Ovary (tissue), 9 donors: ENCODE data around the gene MCEMP1. TPM values are rescaled to one million over a fixed set of nuclear protein-coding genes. Genes with fewer than 3 reads are reported as not detected.

Experiments used
- DNase-seq, 5 donors: peaks; one replicate each; pipeline ENCODE4 v3.0.0-alpha.2; 2019 to 2020
- H3K27ac ChIP-seq, 2 donors: fragments of 200-600 bp; one replicate each; pipeline versions ENCODE4 v1.5.1 to v1.8.0; 2019 to 2022
- H3K27me3 ChIP-seq: fragments of 200-600 bp; one replicate; pipeline ENCODE4 v1.8.0; 2022
- H3K36me3 ChIP-seq: fragments of 200-600 bp; sonication (generic); one replicate; pipeline ENCODE4 v1.5.1; 2019
- H3K4me1 ChIP-seq: one replicate; pipeline ENCODE4 v1.8.1; 2013; ENCODE audit warnings: mild to moderate bottlenecking, moderate library complexity; ENCODE audit not compliant: insufficient read depth
- H3K4me3 ChIP-seq: fragments of 200-600 bp; sonication (generic); one replicate; pipeline ENCODE4 v1.5.1; 2017
- H3K9me3 ChIP-seq, 2 donors: fragments of 200-600 bp in 1 of 2; sonication (generic) in 1 of 2; one replicate each; pipeline versions ENCODE4 v1.5.1 to v1.8.1; 2013 to 2019; ENCODE audit warnings: mild to moderate bottlenecking in 1 of 2, moderate library complexity in 1 of 2
- EP300 ChIP-seq: sonication (generic); formaldehyde crosslinking; IDR thresholded peaks from one replicate; pipeline ENCODE4 v1.6.1; 2017; ENCODE audit warnings: antibody characterized with exemption
- POLR2A ChIP-seq: fragments of 450-650 bp; IDR thresholded peaks from one replicate; pipeline ENCODE4 v1.6.1; 2017; ENCODE audit warnings: antibody characterized with exemption, mild to moderate bottlenecking, moderate library complexity
- WGBS, 3 donors: extraction: QIAGEN DNeasy Blood & Tissue Kit in 1 of 3; methylation state at CpG; one replicate each; pipeline versions ENCODE4 v1.1.5 to v1.1.7; 2013 to 2017; 5-methylcytosine and 5-hydroxymethylcytosine counted together
- intact Hi-C, 4 donors: fragments of 100-400 bp; cut with DNase I; formaldehyde crosslinking; loops; one replicate each; pipeline versions ENCODE4 v1.11.0 to v1.15.1; 2022 to 2023
- polyA plus RNA-seq, 2 donors: library from polyadenylated mRNA; stranded (reverse); fragments of 200-250 nt in 1 of 2; fragments of 350-450 nt in 1 of 2; fragmentation: Illumina TruSeq in 1 of 2; extraction: RNeasy Lipid Tissue Mini Kit (QIAGEN cat#74804) in 1 of 2; gene quantifications; one replicate each; pipeline ENCODE4 v1.2.3, GENCODE V29; 2013 to 2014
- total RNA-seq, 7 donors: library from RNA; depleted of rRNA in 2 of 7; stranded (reverse); fragments of >200 nt in 2 of 7; fragmentation: NEBNext Ultra II Directional in 3 of 7; extraction: Animal tissue kit (Norgen Biotek cat#: 25700) in 3 of 7; gene quantifications; one replicate each; pipeline versions ENCODE4 v1.1.0 to v1.2.4, GENCODE V29; 2016 to 2023
- TF ChIP-seq, protein P1 (sequence below), 3 donors: fragments of 450-650 bp in 2 of 3; fragments of 200-600 bp in 1 of 3; IDR thresholded peaks; one replicate each; pipeline versions ENCODE4 v1.5.1 to v1.8.0; 2016 to 2022; ENCODE audit warnings: antibody characterized with exemption in 3 of 3, mild to moderate bottlenecking in 1 of 3
- donor health status: DM: no; HTN: no; CAD: no; lungs with moderate emphysema.
- donor health status: DM: no; HTN: no; CAD: no.
- donor health status: Bipolar disorder and iron deficiency.
- donor health status: DM: yes; HTN: yes; CAD: no.
- donor health status: DM: no; HTN: no; CAD: no.
- donor health status: DM: yes; HTN: yes; CAD: no.

The MCEMP1 gene
- total and polyA plus RNA-seq, 9 donors = 0.06 to 0.83 (median 0.25) TPM; not detected in 5

DNA sequence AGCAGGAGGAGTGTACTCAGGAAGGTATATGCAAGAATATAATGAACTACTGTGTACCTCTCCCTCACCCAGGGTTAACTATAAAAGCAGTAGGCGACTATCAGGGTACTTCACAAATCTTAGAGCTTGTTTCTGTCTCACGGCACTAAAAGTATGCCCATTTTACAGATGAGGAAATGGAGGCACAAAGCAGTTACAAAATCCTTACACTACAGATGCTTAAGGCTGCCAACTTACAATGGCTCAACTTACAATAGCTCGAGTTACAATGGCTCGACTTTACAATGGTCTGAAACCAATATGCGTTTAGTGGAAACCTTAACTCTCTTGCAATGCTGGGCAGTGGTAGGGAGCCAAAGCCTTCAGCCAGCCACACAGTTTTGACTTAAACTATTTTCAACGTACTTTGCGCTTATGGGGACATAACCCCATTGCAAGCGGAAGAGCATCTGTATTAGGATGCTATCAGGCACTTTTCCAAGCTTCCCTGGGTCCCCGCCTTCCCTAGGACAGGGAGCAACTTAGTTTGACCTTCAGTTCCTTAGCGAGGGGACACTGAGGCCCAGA, 20.9 kb downstream of the MCEMP1 start:
- H3K4me3 ChIP-seq = no peak overlapping the region
- no peaks in the 10 kb centered on the region for H3K36me3 ChIP-seq
- no peak overlapping the region for H3K27ac ChIP-seq
- no peak for DNase-seq
- H3K9me3 ChIP-seq = no peaks in the 10 kb centered on the region
- no peaks in the 10 kb centered on the region for H3K4me1 ChIP-seq
- no peak for TF ChIP-seq POLR2A
- TF ChIP-seq, protein P1, sequence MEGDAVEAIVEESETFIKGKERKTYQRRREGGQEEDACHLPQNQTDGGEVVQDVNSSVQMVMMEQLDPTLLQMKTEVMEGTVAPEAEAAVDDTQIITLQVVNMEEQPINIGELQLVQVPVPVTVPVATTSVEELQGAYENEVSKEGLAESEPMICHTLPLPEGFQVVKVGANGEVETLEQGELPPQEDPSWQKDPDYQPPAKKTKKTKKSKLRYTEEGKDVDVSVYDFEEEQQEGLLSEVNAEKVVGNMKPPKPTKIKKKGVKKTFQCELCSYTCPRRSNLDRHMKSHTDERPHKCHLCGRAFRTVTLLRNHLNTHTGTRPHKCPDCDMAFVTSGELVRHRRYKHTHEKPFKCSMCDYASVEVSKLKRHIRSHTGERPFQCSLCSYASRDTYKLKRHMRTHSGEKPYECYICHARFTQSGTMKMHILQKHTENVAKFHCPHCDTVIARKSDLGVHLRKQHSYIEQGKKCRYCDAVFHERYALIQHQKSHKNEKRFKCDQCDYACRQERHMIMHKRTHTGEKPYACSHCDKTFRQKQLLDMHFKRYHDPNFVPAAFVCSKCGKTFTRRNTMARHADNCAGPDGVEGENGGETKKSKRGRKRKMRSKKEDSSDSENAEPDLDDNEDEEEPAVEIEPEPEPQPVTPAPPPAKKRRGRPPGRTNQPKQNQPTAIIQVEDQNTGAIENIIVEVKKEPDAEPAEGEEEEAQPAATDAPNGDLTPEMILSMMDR (IDR thresholded peaks at IDR 0.05) = no peak
- no peak for TF ChIP-seq EP300
- no peaks in the 10 kb centered on the region for H3K27me3 ChIP-seq
- 62 to 74% (median 63%) methylated on average over 10 of the region's 10 CpGs for WGBS, 3 donors
- intact Hi-C loops = no loop called here

DNA sequence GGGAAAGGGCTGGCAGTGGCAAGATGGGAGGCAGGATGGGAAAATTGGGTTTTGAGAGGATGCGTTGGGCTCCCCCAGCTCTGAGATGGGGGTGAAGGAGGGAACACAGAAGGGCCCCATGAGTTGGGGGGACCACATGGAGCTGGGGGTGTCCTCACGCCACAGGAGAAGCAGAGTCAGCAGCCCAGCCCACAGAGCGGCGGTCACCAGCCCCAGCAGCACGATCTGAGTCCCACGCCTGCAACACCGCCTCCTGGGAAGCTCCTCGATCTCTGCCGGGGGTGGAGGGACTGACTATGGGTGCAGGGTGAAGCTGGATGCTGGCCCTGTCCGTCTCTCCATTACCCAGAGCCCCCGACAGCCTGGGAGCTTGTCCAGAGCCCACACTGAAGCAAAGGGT, 21.7 kb downstream of the MCEMP1 start:
- TF ChIP-seq EP300 = no peak
- no peak for TF ChIP-seq POLR2A
- TF ChIP-seq, protein P1 (IDR thresholded peaks at IDR 0.05) = no peak
- H3K27me3 ChIP-seq = no peaks in the 10 kb centered on the region
- DNase-seq = no peak
- H3K27ac ChIP-seq = no peak overlapping the region
- 18 to 27% (median 19%) methylated on average over 11 of the region's 11 CpGs for WGBS, 3 donors
- intact Hi-C loops = no loop called here
- no peak overlapping the region for H3K4me3 ChIP-seq
- no peaks in the 10 kb centered on the region for H3K9me3 ChIP-seq
- no peaks in the 10 kb centered on the region for H3K36me3 ChIP-seq
- H3K4me1 ChIP-seq = no peaks in the 10 kb centered on the region

DNA sequence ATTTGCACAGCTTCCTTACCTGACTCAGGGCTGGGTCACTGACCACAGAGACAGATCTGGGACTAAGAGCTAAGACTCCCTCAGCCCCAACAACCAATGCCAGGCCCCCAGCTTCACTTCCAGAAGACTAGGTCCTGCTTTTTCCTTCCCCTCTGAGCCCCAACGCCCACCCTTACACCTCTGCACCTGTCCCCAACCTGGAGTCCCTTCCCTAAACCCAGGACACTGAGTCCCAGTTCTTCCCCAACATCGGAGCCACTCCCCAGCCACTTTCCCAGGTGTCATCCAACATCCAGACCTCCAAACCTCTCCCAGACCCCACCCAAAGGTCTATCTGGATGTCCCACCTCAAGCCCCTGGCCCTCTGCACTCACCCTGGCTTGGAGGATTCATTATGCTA, 22.1 kb downstream of the MCEMP1 start:
- no peak for DNase-seq
- no peak overlapping the region for H3K4me3 ChIP-seq
- no peaks in the 10 kb centered on the region for H3K4me1 ChIP-seq
- intact Hi-C loops = no loop called here
- TF ChIP-seq POLR2A = no peak
- TF ChIP-seq, protein P1 (IDR thresholded peaks at IDR 0.05) = no peak
- no peak for TF ChIP-seq EP300
- H3K36me3 ChIP-seq = no peaks in the 10 kb centered on the region
- H3K9me3 ChIP-seq = no peaks in the 10 kb centered on the region
- no peak overlapping the region for H3K27ac ChIP-seq
- 21 to 41% (median 32%) methylated on average over 2 of the region's 2 CpGs for WGBS, 3 donors
- H3K27me3 ChIP-seq = no peaks in the 10 kb centered on the region

DNA sequence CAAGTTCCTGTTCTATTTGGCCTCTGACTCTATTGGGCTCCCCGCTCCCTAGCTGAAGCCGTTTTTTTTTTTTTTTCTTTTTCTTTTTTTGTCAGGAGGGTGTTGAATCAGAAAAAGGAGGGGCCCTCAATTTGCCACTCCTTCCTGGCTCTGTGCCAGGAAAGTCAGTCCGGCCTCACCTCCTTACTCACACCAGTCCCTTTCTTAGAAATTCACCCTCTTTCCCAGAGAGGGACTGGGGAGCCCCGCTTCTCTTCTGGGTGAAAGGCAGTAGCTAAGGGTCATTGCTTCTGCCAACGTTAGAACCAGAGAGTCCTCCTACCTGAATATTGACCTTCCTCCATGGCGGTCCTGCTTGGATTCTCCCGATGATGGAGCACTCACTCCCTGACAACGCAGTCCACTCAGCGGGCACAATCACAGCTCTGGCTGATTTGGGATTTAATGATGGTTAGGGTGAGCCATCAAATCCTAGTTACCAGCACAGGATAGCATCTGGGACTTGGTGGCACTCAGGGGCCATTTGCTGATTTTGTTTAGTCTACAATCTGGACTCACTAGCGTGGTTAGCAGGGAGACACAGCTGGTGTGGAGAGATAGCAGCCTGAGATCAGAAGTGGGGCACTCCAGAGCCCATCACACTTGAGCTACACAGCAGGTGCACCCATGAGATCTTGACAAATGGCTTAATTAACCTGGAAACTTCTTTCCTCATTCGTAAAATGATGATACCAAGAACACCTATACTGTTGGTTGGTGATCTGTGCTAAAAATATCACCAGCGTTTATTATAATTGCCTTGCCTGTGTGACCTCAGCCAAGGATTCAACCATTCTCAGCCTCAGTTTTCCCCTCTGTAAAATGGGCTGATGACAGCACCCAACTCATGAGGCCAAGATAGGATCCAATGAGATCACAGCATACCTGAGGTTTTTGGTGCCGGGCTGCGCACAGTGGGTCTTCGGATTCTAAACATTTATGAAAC, 22.8 kb downstream of the MCEMP1 start:
- no peaks in the 10 kb centered on the region for H3K27me3 ChIP-seq
- H3K4me1 ChIP-seq = no peaks in the 10 kb centered on the region
- intact Hi-C loops = no loop called here
- H3K36me3 ChIP-seq = no peaks in the 10 kb centered on the region
- WGBS, 3 donors = 51 to 58% (median 51%) methylated on average over 15 of the region's 15 CpGs
- no peak overlapping the region for H3K4me3 ChIP-seq
- DNase-seq = no peak
- no peak overlapping the region for H3K27ac ChIP-seq
- TF ChIP-seq POLR2A = no peak
- no peak for TF ChIP-seq EP300
- TF ChIP-seq, protein P1 (IDR thresholded peaks at IDR 0.05) = no peak
- H3K9me3 ChIP-seq = no peaks in the 10 kb centered on the region
